Measurements from ENCODE around the gene TMEM147. TPM values are rescaled to one million over a fixed set of nuclear protein-coding genes. Genes with fewer than 3 reads are reported as not detected.
"Not testable (repeated sequence)": the region's sequence is repeated elsewhere in the genome, so short reads cannot be mapped to it uniquely, and the experiment has no call there.

Gene TMEM147
- total RNA-seq, 1 donor from 2014 or later: 84.6 TPM

GRCh38 chr19:35587321-35587720 is 41.9 kb downstream of the TMEM147 start:
- intact Hi-C loops (cut with DNase I): no loop called here
- ATAC-seq (no peak), DNase-seq (ENCODE audit: missing footprints) (no peak)

- intact Hi-C loops (cut with DNase I): loop anchor here (5.0 kb wide), 1 partner anchor 239 kb away; no protein-coding TSS in a partner anchor
- ATAC-seq (no peak), DNase-seq (ENCODE audit: missing footprints) (no peak)
Observed at GRCh38 chr19:35590875-35591274, 45.4 kb downstream of the TMEM147 start.

GRCh38 chr19:35592226-35592625 is 46.8 kb downstream of the TMEM147 start:
- no peak for DNase-seq (ENCODE audit: missing footprints)
- no peak for ATAC-seq
- intact Hi-C loops (cut with DNase I): loop anchor here (5.0 kb wide), 1 partner anchor 240 kb away; no protein-coding TSS in a partner anchor

GRCh38 chr19:35595026-35595425 is 49.6 kb downstream of the TMEM147 start:
- intact Hi-C loops (cut with DNase I); ATAC-seq; DNase-seq (ENCODE audit: missing footprints): not testable (repeated sequence)

GRCh38 chr19:35595928-35596327 is 50.5 kb downstream of the TMEM147 start:
- intact Hi-C loops (cut with DNase I): no loop called here
- DNase-seq (ENCODE audit: missing footprints) (no peak), ATAC-seq (no peak)

- intact Hi-C loops (cut with DNase I): no loop called here
- ATAC-seq: no peak
Observed at GRCh38 chr19:35596366-35596999, 51.1 kb downstream of the TMEM147 start.

More at GRCh38 chr19:35596366-35596999, 51.1 kb downstream of the TMEM147 start:
- no peak for DNase-seq (ENCODE audit: missing footprints)

Other genes with a start within 250 kb of the TMEM147 start
- gene CD22, start 216.4 kb upstream of the TMEM147 start, total RNA-seq: 0.19 TPM
- not detected for gene FFAR1, start 197.7 kb upstream of the TMEM147 start, total RNA-seq
- 0.14 TPM for gene FFAR3, start 187.2 kb upstream of the TMEM147 start, total RNA-seq
- gene GPR42, start 174.6 kb upstream of the TMEM147 start, total RNA-seq: not detected
- 0.32 TPM for gene FFAR2, start 97.4 kb upstream of the TMEM147 start, total RNA-seq
- not detected for gene KRTDAP, start 55.2 kb upstream of the TMEM147 start, total RNA-seq
- 3.4 TPM for gene DMKN, start 32.0 kb upstream of the TMEM147 start, total RNA-seq
- gene SBSN, start 17.3 kb upstream of the TMEM147 start, total RNA-seq: not detected
- gene GAPDHS, start 12.2 kb upstream of the TMEM147 start, total RNA-seq: not detected
- not detected for gene ATP4A, start 18.0 kb downstream of the TMEM147 start, total RNA-seq
- gene PMIS2, start 40.5 kb downstream of the TMEM147 start, total RNA-seq: not detected
- 5.2 TPM for gene HAUS5, start 67.1 kb downstream of the TMEM147 start, total RNA-seq
- gene RBM42, start 83.4 kb downstream of the TMEM147 start, total RNA-seq: 51.5 TPM
- 0.68 TPM for gene ETV2, start 96.1 kb downstream of the TMEM147 start, total RNA-seq
- 1,537 TPM for gene COX6B1, start 102.7 kb downstream of the TMEM147 start, total RNA-seq
- gene UPK1A, start 120.9 kb downstream of the TMEM147 start, total RNA-seq: not detected
- gene ZBTB32, start 158.9 kb downstream of the TMEM147 start, total RNA-seq: not detected
- 12.7 TPM for gene KMT2B, start 172.4 kb downstream of the TMEM147 start, total RNA-seq
- 5.1 TPM for gene IGFLR1, start 196.8 kb downstream of the TMEM147 start, total RNA-seq
- gene U2AF1L4, start 199.8 kb downstream of the TMEM147 start, total RNA-seq: 19.5 TPM
- gene PSENEN, start 200.0 kb downstream of the TMEM147 start, total RNA-seq: 44.7 TPM
- gene LIN37, start 202.9 kb downstream of the TMEM147 start, total RNA-seq: 8.2 TPM
- 662 TPM for gene HSPB6, start 211.4 kb downstream of the TMEM147 start, total RNA-seq
- gene PROSER3, start 212.6 kb downstream of the TMEM147 start, total RNA-seq: 5.1 TPM
- 4.2 TPM for gene ARHGAP33, start 229.9 kb downstream of the TMEM147 start, total RNA-seq

Measured in Right ventricle myocardium inferior (tissue), 1 donor.